H9 (cell line): ENCODE measurements around the gene SLC9A7. TPM values are rescaled to one million over a fixed set of nuclear protein-coding genes. Genes with fewer than 3 reads are reported as not detected.

Experiments
- DNase-seq: peaks from one replicate; pipeline ENCODE4 v3.0.0-alpha.2; 2017
- H2AFZ ChIP-seq: one replicate; pipeline ENCODE4 v1.6.1; 2013; ENCODE audit warnings: mild to moderate bottlenecking, low read length, control low read depth, moderate library complexity
- H2AK5ac ChIP-seq: 2 replicates; pipeline ENCODE4 v1.6.1; 2013; ENCODE audit warnings: low read length, control low read depth, mixed read lengths; ENCODE audit not compliant: insufficient read length
- H2BK120ac ChIP-seq: one replicate; pipeline ENCODE4 v1.6.1; 2013; ENCODE audit warnings: low read depth, mild to moderate bottlenecking, low read length, control low read depth, inconsistent platforms; ENCODE audit not compliant: poor library complexity, severe bottlenecking
- H2BK12ac ChIP-seq: 2 replicates; pipeline ENCODE4 v1.6.1; 2013; ENCODE audit warnings: low read length, control low read depth, mixed read lengths, low read depth; ENCODE audit not compliant: insufficient read length
- H2BK15ac ChIP-seq: 2 replicates; pipeline ENCODE4 v1.6.1; 2013; ENCODE audit warnings: low read depth, low read length, control low read depth
- H2BK20ac ChIP-seq: one replicate; pipeline ENCODE4 v1.6.1; 2013; ENCODE audit warnings: low read depth, mild to moderate bottlenecking, low read length, control low read depth, inconsistent platforms; ENCODE audit not compliant: poor library complexity, severe bottlenecking
- H2BK5ac ChIP-seq: 2 replicates; pipeline ENCODE4 v1.6.1; 2013; ENCODE audit warnings: low read length, control low read depth, mixed read lengths; ENCODE audit not compliant: insufficient read length
- H3K14ac ChIP-seq: 2 replicates; pipeline ENCODE4 v1.6.1; 2013; ENCODE audit warnings: low read length, control low read depth; ENCODE audit not compliant: insufficient read depth
- H3K18ac ChIP-seq: 2 replicates; pipeline ENCODE4 v1.6.1; 2013; ENCODE audit warnings: low read depth, mild to moderate bottlenecking, mixed read lengths, low read length, control low read depth; ENCODE audit not compliant: insufficient read length
- H3K23ac ChIP-seq: 2 replicates; pipeline ENCODE4 v1.6.1; 2013; ENCODE audit warnings: low read length, control low read depth, mixed read lengths, low read depth; ENCODE audit not compliant: insufficient read length
- H3K23me2 ChIP-seq: 2 replicates; pipeline ENCODE4 v1.6.1; 2013; ENCODE audit warnings: low read depth, mild to moderate bottlenecking, mixed read lengths, low read length, control low read depth; ENCODE audit not compliant: insufficient read length, poor library complexity, severe bottlenecking
- H3K27ac ChIP-seq: 2 replicates; pipeline ENCODE4 v1.5.1; 2013; ENCODE audit warnings: low read length, control low read depth, mixed read lengths, low read depth; ENCODE audit not compliant: insufficient read length
- H3K27me3 ChIP-seq: 2 replicates; pipeline ENCODE4 v1.6.1; 2013; ENCODE audit warnings: low read length, control low read depth, inconsistent platforms; ENCODE audit not compliant: insufficient read depth
- H3K4ac ChIP-seq: 2 replicates; pipeline ENCODE4 v1.6.1; 2013; ENCODE audit warnings: low read depth, mild to moderate bottlenecking, control low read depth, inconsistent platforms, low read length, moderate library complexity
- H3K4me1 ChIP-seq: 2 replicates; pipeline ENCODE4 v1.6.1; 2013; ENCODE audit warnings: low read length, control low read depth, inconsistent platforms; ENCODE audit not compliant: insufficient read depth
- H3K4me2 ChIP-seq: 2 replicates; pipeline ENCODE4 v1.6.1; 2013; ENCODE audit warnings: low read length, control low read depth, mixed read lengths; ENCODE audit not compliant: insufficient read length, insufficient read depth
- H3K56ac ChIP-seq: 2 replicates; pipeline ENCODE4 v1.6.1; 2013; ENCODE audit warnings: low read depth, mild to moderate bottlenecking, mixed read lengths, low read length, control low read depth; ENCODE audit not compliant: insufficient read length
- H3K79me1 ChIP-seq: 2 replicates; pipeline ENCODE4 v1.6.1; 2013; ENCODE audit warnings: low read depth, mild to moderate bottlenecking, moderate library complexity, low read length, control low read depth, inconsistent platforms; ENCODE audit not compliant: insufficient read depth, poor library complexity, severe bottlenecking
- H3K79me2 ChIP-seq: 2 replicates; pipeline ENCODE4 v1.6.1; 2013; ENCODE audit warnings: low read length, control low read depth, inconsistent platforms; ENCODE audit not compliant: insufficient read depth
- H3K9ac ChIP-seq: 2 replicates; pipeline ENCODE4 v1.6.1; 2013; ENCODE audit warnings: low read length, control low read depth, mixed read lengths; ENCODE audit not compliant: insufficient read length; ENCODE audit errors: extremely low read depth
- H3K9me3 ChIP-seq: one replicate; pipeline ENCODE4 v1.6.1; 2013; ENCODE audit warnings: low read depth, low read length, inconsistent platforms; ENCODE audit not compliant: control insufficient read depth
- H3T11ph ChIP-seq: one replicate; pipeline ENCODE4 v1.6.1; 2013; ENCODE audit warnings: mild to moderate bottlenecking, low read length, control low read depth, inconsistent platforms
- H4K20me1 ChIP-seq: one replicate; pipeline ENCODE4 v1.6.1; 2013; ENCODE audit not compliant: control insufficient read depth, insufficient read length, insufficient read depth
- H4K5ac ChIP-seq: 2 replicates; pipeline ENCODE4 v1.6.1; 2013; ENCODE audit warnings: low read depth, mild to moderate bottlenecking, mixed read lengths, low read length, control low read depth; ENCODE audit not compliant: insufficient read length
- H4K8ac ChIP-seq: replicated peaks from 2 replicates; pipeline ENCODE4 v1.6.1; 2013; ENCODE audit warnings: low read length, control low read depth, mixed read lengths, low read depth; ENCODE audit not compliant: insufficient read length
- H4K91ac ChIP-seq: 2 replicates; pipeline ENCODE4 v1.6.1; 2013; ENCODE audit warnings: low read depth, mild to moderate bottlenecking, moderate library complexity, mixed read lengths, low read length, control low read depth; ENCODE audit not compliant: insufficient read length
- H3K27ac Mint-ChIP-seq, 3 experiments: 2 replicates in 2 of 3; 3 replicates in 1 of 3; pipeline ENCODE4 v1.8.0; 2020 to 2021; ENCODE audit warnings: mixed read lengths in 3 of 3, mild to moderate bottlenecking in 1 of 3, moderate library complexity in 1 of 3
- H3K27me3 Mint-ChIP-seq: 2 replicates; pipeline ENCODE4 v1.8.0; 2021; ENCODE audit warnings: low read depth, mild to moderate bottlenecking, moderate library complexity, mixed read lengths
- H3K36me3 Mint-ChIP-seq, 3 experiments: 2 replicates in 2 of 3; 3 replicates in 1 of 3; pipeline ENCODE4 v1.8.0; 2020 to 2021; ENCODE audit warnings: low read depth in 3 of 3, mixed read lengths in 3 of 3; ENCODE audit not compliant: insufficient read depth in 1 of 3
- H3K4me1 Mint-ChIP-seq, 2 experiments: 2 replicates each; pipeline ENCODE4 v1.8.0; 2020; ENCODE audit warnings: mixed read lengths in 2 of 2
- H3K4me3 Mint-ChIP-seq, 2 experiments: 2 replicates in 1 of 2; 3 replicates in 1 of 2; pipeline ENCODE4 v1.8.0; 2020 to 2021; ENCODE audit warnings: mild to moderate bottlenecking in 2 of 2, mixed read lengths in 2 of 2, moderate library complexity in 1 of 2
- H3K9me3 Mint-ChIP-seq, 2 experiments: 2 replicates in 1 of 2; 3 replicates in 1 of 2; pipeline ENCODE4 v1.8.0; 2020; ENCODE audit warnings: mild to moderate bottlenecking in 2 of 2, mixed read lengths in 2 of 2, moderate library complexity in 1 of 2
- WGBS: extraction: QIAGEN DNeasy Blood & Tissue Kit; methylation state at CpG from one replicate; pipeline ENCODE4 v1.1.7; 2013; ENCODE audit warnings: missing lambda C conversion rate, low lambda C conversion rate, mixed read lengths; ENCODE audit not compliant: insufficient read length; ENCODE audit errors: extremely low coverage; 5-methylcytosine and 5-hydroxymethylcytosine counted together
- total RNA-seq: library from RNA; stranded (reverse); gene quantifications from 2 replicates; pipeline ENCODE4 v1.2.1, GENCODE V29; 2021
- TF ChIP-seq, protein P1 (sequence below): fragments of 200-600 bp; sonication (generic); conservative IDR thresholded peaks from 3 replicates; pipeline ENCODE4 v1.8.0; 2021; ENCODE audit warnings: antibody characterized with exemption, mild to moderate bottlenecking

The SLC9A7 gene
- total RNA-seq, 1 experiment from 2014 or later: 5.9 TPM

- peaks cover 4 to 11% of the 10 kb centered on the region in 2 experiments; a peak in 3 of 4 replicates for H3K4me1 Mint-ChIP-seq
- H3K9ac ChIP-seq: no peak overlapping the region
- no peak overlapping the region for H3K4ac ChIP-seq
- no peaks in the 10 kb centered on the region for H3K27me3 Mint-ChIP-seq
- no peak overlapping the region for H2BK5ac ChIP-seq
- no peak overlapping the region for H3K18ac ChIP-seq
- H3K36me3 Mint-ChIP-seq: no peaks in the 10 kb centered on the region; a peak in 1 of 7 replicates
- H3K23me2 ChIP-seq: no peaks in the 10 kb centered on the region
- H3K27me3 ChIP-seq: no peaks in the 10 kb centered on the region
- no peak overlapping the region for H4K91ac ChIP-seq
- H3K9me3 Mint-ChIP-seq: peaks cover 54 to 57% of the 10 kb centered on the region in 2 experiments
- no peaks in the 10 kb centered on the region for H3K79me1 ChIP-seq
- H3K79me2 ChIP-seq: no peaks in the 10 kb centered on the region
- no peak overlapping the region for H2AFZ ChIP-seq
- H4K8ac ChIP-seq: no peak overlapping the region
- no peak overlapping the region for H3K27ac ChIP-seq
- no peak overlapping the region for H2BK15ac ChIP-seq
- H3K4me3 Mint-ChIP-seq: no peak overlapping the region
- H3K4me1 ChIP-seq: 0 out of 2 replicates have a peak, but pooled peaks cover 4% of the 10 kb centered on the region
- H2AK5ac ChIP-seq: no peak overlapping the region
- DNase-seq: peak; percentile 74
- no peak overlapping the region for H2BK120ac ChIP-seq
- H3K27ac Mint-ChIP-seq: no peak overlapping the region
- no peak overlapping the region for H2BK12ac ChIP-seq
- H4K20me1 ChIP-seq: no peaks in the 10 kb centered on the region
- no peak overlapping the region for H3K23ac ChIP-seq
- TF ChIP-seq, protein P1, sequence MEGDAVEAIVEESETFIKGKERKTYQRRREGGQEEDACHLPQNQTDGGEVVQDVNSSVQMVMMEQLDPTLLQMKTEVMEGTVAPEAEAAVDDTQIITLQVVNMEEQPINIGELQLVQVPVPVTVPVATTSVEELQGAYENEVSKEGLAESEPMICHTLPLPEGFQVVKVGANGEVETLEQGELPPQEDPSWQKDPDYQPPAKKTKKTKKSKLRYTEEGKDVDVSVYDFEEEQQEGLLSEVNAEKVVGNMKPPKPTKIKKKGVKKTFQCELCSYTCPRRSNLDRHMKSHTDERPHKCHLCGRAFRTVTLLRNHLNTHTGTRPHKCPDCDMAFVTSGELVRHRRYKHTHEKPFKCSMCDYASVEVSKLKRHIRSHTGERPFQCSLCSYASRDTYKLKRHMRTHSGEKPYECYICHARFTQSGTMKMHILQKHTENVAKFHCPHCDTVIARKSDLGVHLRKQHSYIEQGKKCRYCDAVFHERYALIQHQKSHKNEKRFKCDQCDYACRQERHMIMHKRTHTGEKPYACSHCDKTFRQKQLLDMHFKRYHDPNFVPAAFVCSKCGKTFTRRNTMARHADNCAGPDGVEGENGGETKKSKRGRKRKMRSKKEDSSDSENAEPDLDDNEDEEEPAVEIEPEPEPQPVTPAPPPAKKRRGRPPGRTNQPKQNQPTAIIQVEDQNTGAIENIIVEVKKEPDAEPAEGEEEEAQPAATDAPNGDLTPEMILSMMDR: peak; percentile 78
- no peak overlapping the region for H3K56ac ChIP-seq
- no CpG with 5 or more reads among the region's 8 CpGs for WGBS
- H3T11ph ChIP-seq: no peak overlapping the region
- H3K4me2 ChIP-seq: no peak overlapping the region
- no peaks in the 10 kb centered on the region for H3K9me3 ChIP-seq
- no peak overlapping the region for H3K14ac ChIP-seq
- H2BK20ac ChIP-seq: no peak overlapping the region
- H4K5ac ChIP-seq: no peak overlapping the region
Observed at GRCh38 chrX:46796574-46797191, 37.8 kb upstream of the SLC9A7 start.
